ENCODE measurements around the gene TBCCD1.

Gene TBCCD1

GRCh38 chr3:186600896-186601295, 33.8 kb upstream of the TBCCD1 start:
- TF ChIP-seq CREB1 (IDR thresholded peaks at IDR 0.05; ENCODE audit: low read depth) (no peak), EGR1 (IDR thresholded peaks at IDR 0.05) (no peak), FOXM1 (IDR thresholded peaks at IDR 0.05; ENCODE audit: borderline replicate concordance, low read depth) (no peak), MAX (IDR thresholded peaks at IDR 0.05) (no peak), CEBPB (IDR thresholded peaks at IDR 0.05) (no peak), TAF1 (IDR thresholded peaks at IDR 0.05; ENCODE audit: low read depth) (no peak), ZBTB7A (IDR thresholded peaks at IDR 0.05; ENCODE audit: low read depth) (no peak), TCF12 (IDR thresholded peaks at IDR 0.05; ENCODE audit: low read depth) (no peak)

- TF ChIP-seq TEAD4 (IDR thresholded peaks at IDR 0.05), result no peak
- no peak for TF ChIP-seq ZBTB7A (IDR thresholded peaks at IDR 0.05; ENCODE audit: low read depth)
- no peak for TF ChIP-seq TCF12 (IDR thresholded peaks at IDR 0.05; ENCODE audit: low read depth)
- TF ChIP-seq NFIC (IDR thresholded peaks at IDR 0.05), result no peak
- no peak for TF ChIP-seq MAX (IDR thresholded peaks at IDR 0.05)
- TF ChIP-seq YY1 (IDR thresholded peaks at IDR 0.05; ENCODE audit: low read depth), result no peak
- no peak for TF ChIP-seq RAD21 (IDR thresholded peaks at IDR 0.05; ENCODE audit: low read depth)
- TF ChIP-seq EGR1 (IDR thresholded peaks at IDR 0.05), result no peak
- no peak for TF ChIP-seq EP300 (IDR thresholded peaks at IDR 0.05; ENCODE audit: borderline replicate concordance)
- TF ChIP-seq USF1 (IDR thresholded peaks at IDR 0.05), result no peak
- TF ChIP-seq REST (IDR thresholded peaks at IDR 0.05; ENCODE audit: low read depth), result no peak
- no peak for TF ChIP-seq FOXM1 (IDR thresholded peaks at IDR 0.05; ENCODE audit: borderline replicate concordance, low read depth)
- no peak for TF ChIP-seq TAF1 (IDR thresholded peaks at IDR 0.05; ENCODE audit: low read depth)
- no peak for TF ChIP-seq CREB1 (IDR thresholded peaks at IDR 0.05; ENCODE audit: low read depth)
- TF ChIP-seq CEBPB (IDR thresholded peaks at IDR 0.05), result no peak
These were observed 32.6 kb upstream of the TBCCD1 start for GRCh38 chr3:186599785-186600166.

GRCh38 chr3:186599142-186599784, 32.1 kb upstream of the TBCCD1 start:
- TF ChIP-seq EP300 (IDR thresholded peaks at IDR 0.05; ENCODE audit: borderline replicate concordance) (no peak; the same call in 1 of the 2 replicates), CREB1 (IDR thresholded peaks at IDR 0.05; ENCODE audit: low read depth) (no peak), TAF1 (IDR thresholded peaks at IDR 0.05; ENCODE audit: low read depth) (no peak), TEAD4 (IDR thresholded peaks at IDR 0.05) (no peak), CEBPB (IDR thresholded peaks at IDR 0.05) (no peak), EGR1 (IDR thresholded peaks at IDR 0.05) (no peak), FOXM1 (IDR thresholded peaks at IDR 0.05; ENCODE audit: borderline replicate concordance, low read depth) (no peak), NFIC (IDR thresholded peaks at IDR 0.05) (no peak; the same call in 1 of the 2 replicates), REST (IDR thresholded peaks at IDR 0.05; ENCODE audit: low read depth) (no peak), MAX (IDR thresholded peaks at IDR 0.05) (no peak), YY1 (IDR thresholded peaks at IDR 0.05; ENCODE audit: low read depth) (no peak), USF1 (IDR thresholded peaks at IDR 0.05) (no peak)

- no peak for TF ChIP-seq NFIC (IDR thresholded peaks at IDR 0.05)
- TF ChIP-seq ZBTB7A (IDR thresholded peaks at IDR 0.05; ENCODE audit: low read depth), result no peak
- no peak for TF ChIP-seq TAF1 (IDR thresholded peaks at IDR 0.05; ENCODE audit: low read depth)
- TF ChIP-seq FOXM1 (IDR thresholded peaks at IDR 0.05; ENCODE audit: borderline replicate concordance, low read depth), result no peak
- no peak for TF ChIP-seq EP300 (IDR thresholded peaks at IDR 0.05; ENCODE audit: borderline replicate concordance)
- TF ChIP-seq RAD21 (IDR thresholded peaks at IDR 0.05; ENCODE audit: low read depth), result no peak
- no peak for TF ChIP-seq TCF12 (IDR thresholded peaks at IDR 0.05; ENCODE audit: low read depth)
- no peak for TF ChIP-seq EGR1 (IDR thresholded peaks at IDR 0.05)
- no peak for TF ChIP-seq REST (IDR thresholded peaks at IDR 0.05; ENCODE audit: low read depth)
These were observed 31.6 kb upstream of the TBCCD1 start for GRCh38 chr3:186598794-186599141.

Data from Ishikawa (cell line).